Measurements from ENCODE around the gene A4GALT. TPM values are rescaled to one million over a fixed set of nuclear protein-coding genes. Genes with fewer than 3 reads are reported as not detected.

Gene A4GALT
- total and polyA plus RNA-seq, 2 experiments from 2014 or later: 2.2 to 4.4 TPM

GRCh38 chr22:42726811-42727210, 6.1 kb upstream of the A4GALT start:
- H3K36me3 ChIP-seq (replicated peaks; ENCODE audit: insufficient read depth, low read depth): no peaks in the 10 kb centered on the region

GRCh38 chr22:42725606-42726355, 5.1 kb upstream of the A4GALT start:
- Histone ChIP-seq H3K36me3 (replicated peaks; ENCODE audit: insufficient read depth, low read depth) (no peaks in the 10 kb centered on the region), H3K4me2 (no peak overlapping the region), H4K20me1 (ENCODE audit: insufficient read depth, poor library complexity, severe bottlenecking) (no peaks in the 10 kb centered on the region), H3K27ac (no peak overlapping the region), H3K4me1 (ENCODE audit: insufficient read depth) (peaks cover 6% of the 10 kb centered on the region), H3K79me2 (no peaks in the 10 kb centered on the region), H3K4me3 (no peak overlapping the region), H3K27me3 (peaks cover 17% of the 10 kb centered on the region), H2AFZ (no peak overlapping the region), H3K9me2 (replicated peaks; ENCODE audit: insufficient read depth) (no peaks in the 10 kb centered on the region), H3K9me3 (ENCODE audit: low read depth) (no peaks in the 10 kb centered on the region)
- WGBS (ENCODE audit: low lambda C conversion rate, missing lambda C conversion rate): 84% methylated on average over 5 of the region's 6 CpGs
- TF ChIP-seq EZH2phosphoT487 (IDR thresholded peaks at IDR 0.05; ENCODE audit: low read depth, severe bottlenecking, unreplicated experiment) (no peak), CTCF (IDR thresholded peaks at IDR 0.05; ENCODE audit: poor library complexity) (no peak), EZH2 (IDR thresholded peaks at IDR 0.05; ENCODE audit: borderline replicate concordance) (no peak)
- no peak for DNase-seq (ENCODE audit: low spot score)

More at GRCh38 chr22:42726811-42727210, 6.1 kb upstream of the A4GALT start:
- Histone ChIP-seq H3K9me2 (replicated peaks; ENCODE audit: insufficient read depth) (no peaks in the 10 kb centered on the region), H3K27ac (no peak overlapping the region), H3K4me3 (no peak overlapping the region), H3K27me3 (peaks cover 7% of the 10 kb centered on the region), H4K20me1 (ENCODE audit: insufficient read depth, poor library complexity, severe bottlenecking) (no peaks in the 10 kb centered on the region), H3K9me3 (ENCODE audit: low read depth) (no peaks in the 10 kb centered on the region), H3K4me2 (no peak overlapping the region), H3K79me2 (no peaks in the 10 kb centered on the region), H2AFZ (no peak overlapping the region), H3K4me1 (ENCODE audit: insufficient read depth) (no peaks in the 10 kb centered on the region)
- no peak for DNase-seq (ENCODE audit: low spot score)
- WGBS (ENCODE audit: low lambda C conversion rate, missing lambda C conversion rate): 75% methylated on average over 6 of the region's 6 CpGs
- TF ChIP-seq CTCF (IDR thresholded peaks at IDR 0.05; ENCODE audit: poor library complexity) (no peak), EZH2phosphoT487 (IDR thresholded peaks at IDR 0.05; ENCODE audit: low read depth, severe bottlenecking, unreplicated experiment) (no peak), EZH2 (IDR thresholded peaks at IDR 0.05; ENCODE audit: borderline replicate concordance) (no peak)

GRCh38 chr22:42724062-42724461, 3.4 kb upstream of the A4GALT start:
- TF ChIP-seq EZH2 (IDR thresholded peaks at IDR 0.05; ENCODE audit: borderline replicate concordance) (no peak), EZH2phosphoT487 (IDR thresholded peaks at IDR 0.05; ENCODE audit: low read depth, severe bottlenecking, unreplicated experiment) (no peak), CTCF (IDR thresholded peaks at IDR 0.05; ENCODE audit: poor library complexity) (no peak)
- Histone ChIP-seq H3K36me3 (replicated peaks; ENCODE audit: insufficient read depth, low read depth) (no peaks in the 10 kb centered on the region), H3K27ac (no peak overlapping the region), H3K4me1 (ENCODE audit: insufficient read depth) (peaks cover 13% of the 10 kb centered on the region), H3K4me3 (no peak overlapping the region), H3K27me3 (peaks cover 32% of the 10 kb centered on the region), H2AFZ (no peak overlapping the region), H3K4me2 (no peak overlapping the region), H3K9me2 (replicated peaks; ENCODE audit: insufficient read depth) (no peaks in the 10 kb centered on the region), H3K9me3 (ENCODE audit: low read depth) (no peaks in the 10 kb centered on the region), H3K79me2 (no peaks in the 10 kb centered on the region), H4K20me1 (ENCODE audit: insufficient read depth, poor library complexity, severe bottlenecking) (no peaks in the 10 kb centered on the region)
- no peak for DNase-seq (ENCODE audit: low spot score)
- 78% methylated on average over 5 of the region's 5 CpGs for WGBS (ENCODE audit: low lambda C conversion rate, missing lambda C conversion rate)

Data from hepatocyte (in vitro differentiated cells).